ENCODE data around the gene CCDC141.
A peak's percentile ranks its signal among the peaks of the same experiment; 100 is the strongest.
"Not testable (repeated sequence)": the region's sequence is repeated elsewhere in the genome, so short reads cannot be mapped to it uniquely, and the experiment has no call there.

The CCDC141 gene

DNA sequence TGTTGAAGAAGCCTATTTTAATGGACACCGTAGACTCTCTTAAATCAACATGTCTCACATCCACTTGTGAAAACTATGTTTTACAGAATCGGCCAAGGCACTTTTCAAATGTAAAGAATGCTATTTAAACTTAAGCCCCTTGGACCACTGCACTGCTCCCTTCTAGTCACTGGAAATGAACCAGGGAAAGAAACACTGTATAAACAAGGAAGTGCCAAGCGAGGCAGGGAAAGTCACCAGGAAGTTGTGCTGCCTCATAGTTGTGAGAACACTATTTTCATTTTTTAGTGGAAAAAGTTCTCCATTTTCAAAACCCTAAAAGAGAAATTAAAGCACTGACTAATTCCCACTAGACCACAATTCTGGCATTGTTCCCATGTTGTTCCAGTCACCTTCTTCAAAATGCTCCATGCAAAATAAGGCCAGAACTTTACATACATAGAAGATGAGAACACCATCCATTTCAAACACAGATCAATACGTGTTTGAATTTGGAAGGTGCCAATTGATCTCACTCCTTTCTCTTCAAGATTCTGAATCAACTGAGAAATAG lies 13.5 kb downstream of the CCDC141 start:
- DNase-seq (ENCODE audit: low read depth) = no peak

DNA sequence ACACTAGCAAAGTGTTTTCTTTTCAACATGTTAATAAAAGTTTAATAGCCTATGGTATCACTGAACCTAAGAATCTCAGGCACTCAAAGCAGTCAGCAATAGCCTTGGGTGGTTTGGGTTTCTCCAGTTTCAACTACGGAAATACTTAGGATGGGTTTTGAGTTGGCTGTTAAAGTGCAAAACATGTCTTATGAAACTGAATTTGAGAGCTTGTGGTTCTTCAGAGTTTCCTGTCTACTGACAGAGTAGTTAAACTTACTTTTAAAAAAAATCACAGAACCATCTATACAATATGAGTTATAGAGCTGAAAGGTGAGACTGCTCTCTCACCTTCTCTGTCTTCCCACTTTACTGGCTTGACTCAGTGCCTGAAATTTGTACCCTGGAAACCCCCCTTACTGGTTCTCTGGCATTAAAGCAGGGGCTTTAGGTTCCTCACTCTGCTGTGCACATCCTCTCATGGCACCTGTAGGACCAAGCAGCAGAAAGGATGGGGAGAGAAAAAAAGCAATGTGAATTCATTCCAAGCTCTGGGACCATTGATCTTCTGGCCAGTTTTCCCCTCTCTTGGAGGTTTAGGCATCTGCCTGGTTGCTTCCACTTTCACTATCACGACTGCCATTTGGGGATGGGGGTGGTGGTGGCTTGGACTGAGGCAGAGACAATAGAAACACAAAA lies 18.1 kb downstream of the CCDC141 start:
- DNase-seq (ENCODE audit: low read depth) = peak; percentile 2

DNA sequence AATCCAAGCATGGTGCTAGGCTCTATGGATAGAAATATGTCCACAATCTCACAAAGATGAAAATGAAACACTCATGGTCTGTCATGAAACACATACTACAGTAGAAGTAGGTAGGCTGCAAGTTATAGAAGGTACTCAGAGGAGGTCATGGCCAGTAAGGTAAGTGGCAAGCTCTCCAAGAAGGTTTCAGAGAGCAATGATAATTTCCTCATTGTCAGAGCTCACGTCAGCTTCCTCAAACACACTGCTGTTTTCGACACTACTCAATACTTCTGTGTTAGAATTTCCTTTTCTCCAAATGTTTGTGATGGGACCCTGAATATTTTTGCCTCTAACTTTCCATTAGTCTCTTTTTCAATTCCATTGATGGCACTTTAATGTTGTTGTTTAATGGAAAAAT lies 25.5 kb downstream of the CCDC141 start:
- DNase-seq (ENCODE audit: low read depth) = no peak

DNA sequence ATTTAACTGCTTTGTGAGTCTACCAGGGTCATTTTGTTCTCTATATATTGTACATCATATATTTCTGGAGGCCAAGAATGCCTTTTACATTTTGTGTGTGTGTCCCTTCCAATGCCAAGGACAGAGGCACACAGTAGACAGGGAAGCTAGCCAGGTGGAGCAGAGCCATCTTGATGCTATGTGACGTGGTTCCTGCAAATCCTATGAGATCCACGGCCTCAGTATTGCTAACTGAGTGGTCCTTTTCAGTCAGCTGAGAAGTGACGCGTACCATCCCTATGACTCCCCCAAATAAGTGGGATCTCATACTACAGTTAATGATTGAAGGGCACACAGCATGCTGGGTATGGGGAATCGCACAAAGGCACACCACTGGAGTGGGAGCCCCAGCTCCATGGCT lies 27.3 kb downstream of the CCDC141 start:
- no peak for DNase-seq (ENCODE audit: low read depth)

DNA sequence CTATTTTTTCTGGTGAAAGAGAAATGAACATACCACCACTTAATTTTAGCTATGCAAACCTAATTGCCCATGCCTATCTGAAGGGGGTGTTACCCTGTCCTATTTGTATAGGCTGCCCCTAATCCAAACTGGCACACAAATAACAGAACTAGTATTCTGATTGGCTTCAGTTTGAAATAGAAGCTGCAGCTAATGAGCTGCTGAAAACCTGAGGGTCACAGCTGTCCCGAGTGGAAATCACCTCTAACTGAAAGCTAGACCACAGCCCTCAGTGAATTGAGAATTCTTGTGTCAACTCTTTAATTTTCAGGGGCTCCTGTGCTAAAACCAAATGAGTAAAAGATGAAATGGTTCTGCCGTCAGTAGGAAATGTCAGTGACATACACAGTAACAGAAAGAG lies 28.7 kb downstream of the CCDC141 start:
- DNase-seq (ENCODE audit: low read depth) = no peak

DNA sequence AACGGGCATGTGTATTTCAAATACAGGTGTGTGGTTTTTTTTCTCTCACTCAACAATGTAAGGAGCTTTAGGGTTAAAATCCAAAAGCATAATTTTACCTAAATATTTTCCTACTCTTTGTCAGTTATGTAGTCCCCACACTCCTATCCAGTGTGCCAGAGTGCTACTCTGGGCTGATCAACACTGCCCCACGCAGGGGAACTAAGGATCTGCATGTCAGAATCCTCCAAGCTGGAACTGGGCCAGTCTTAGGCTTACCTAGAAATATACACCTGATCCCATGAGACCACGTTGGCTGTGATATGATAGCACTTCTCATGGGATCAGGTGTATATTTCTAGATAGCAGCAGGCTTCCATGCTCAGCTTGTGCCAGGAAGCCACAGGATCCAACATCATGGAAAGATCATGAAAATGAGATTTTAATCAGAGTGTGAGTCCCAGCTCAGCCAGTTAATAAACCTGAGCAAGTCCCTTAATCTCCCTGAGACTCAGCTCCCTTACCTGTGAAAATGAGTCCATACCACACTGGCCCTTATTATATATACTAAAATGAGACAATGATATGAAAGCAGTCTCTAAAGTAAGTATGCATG lies 29.7 kb downstream of the CCDC141 start:
- no peak for DNase-seq (ENCODE audit: low read depth)

DNA sequence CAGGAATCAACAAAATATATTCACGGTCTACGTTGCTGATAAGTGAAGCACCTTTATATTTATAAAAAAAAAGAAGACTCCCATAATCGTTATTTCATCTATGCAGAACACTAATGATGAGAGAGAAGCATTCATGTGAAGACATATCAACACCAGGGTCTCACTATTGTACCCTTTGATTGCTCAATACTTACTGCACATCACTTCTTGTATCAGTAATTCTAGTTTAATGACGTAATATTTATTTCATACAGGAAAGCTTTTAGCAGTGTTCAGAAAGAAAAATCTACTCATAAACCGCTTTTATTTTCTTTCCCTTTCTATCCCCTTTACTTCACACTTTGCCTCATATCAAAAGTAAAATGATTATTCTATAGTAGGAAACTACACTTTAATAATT lies 30.7 kb downstream of the CCDC141 start:
- no peak for DNase-seq (ENCODE audit: low read depth)

DNA sequence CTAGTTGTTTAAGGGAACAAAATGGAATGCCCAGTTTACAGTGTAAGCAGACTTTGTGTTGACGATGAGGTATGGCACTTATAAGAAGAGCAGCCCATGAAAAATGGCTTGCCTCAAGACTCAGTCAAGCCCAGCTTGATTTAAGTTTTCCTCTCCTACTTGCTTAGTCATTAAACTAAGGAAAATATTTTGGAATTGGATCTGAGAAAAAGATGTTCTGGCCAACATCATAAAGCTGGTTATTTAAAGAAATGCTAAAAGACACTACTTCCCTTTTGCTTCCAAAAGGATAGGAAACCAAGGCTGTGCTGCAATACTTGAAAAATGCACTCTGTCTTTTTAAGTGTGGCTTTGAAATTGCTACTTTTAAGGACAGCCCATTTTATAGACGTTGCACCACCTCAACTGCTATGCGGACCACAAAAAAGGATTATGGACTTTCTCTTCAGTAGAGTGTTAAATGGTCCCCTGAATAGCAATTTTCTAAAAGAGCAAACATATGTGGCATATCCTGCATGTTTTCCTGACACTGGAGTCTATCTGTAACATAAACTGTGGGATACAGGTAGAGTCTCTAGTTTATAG lies 32.1 kb downstream of the CCDC141 start:
- DNase-seq (ENCODE audit: low read depth) = no peak

DNA sequence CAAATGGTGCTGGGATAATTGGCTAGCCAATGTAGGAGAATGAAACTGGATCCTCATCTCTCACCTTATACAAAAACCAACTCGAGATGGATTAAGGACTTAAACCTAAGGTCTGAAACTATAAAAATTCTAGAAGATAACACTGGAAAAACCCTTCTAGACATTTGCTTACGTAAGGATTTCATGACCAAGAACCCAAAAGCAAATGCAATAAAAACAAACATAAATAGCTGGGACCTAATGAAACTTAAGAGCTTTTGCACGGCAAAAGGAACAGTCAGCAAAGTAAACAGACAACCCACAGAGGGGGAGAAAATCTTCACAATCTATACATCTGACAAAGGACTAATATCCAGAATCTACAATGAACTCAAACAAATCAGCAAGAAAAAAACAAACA lies 35.7 kb downstream of the CCDC141 start:
- not testable (repeated sequence) for DNase-seq (ENCODE audit: low read depth)

DNA sequence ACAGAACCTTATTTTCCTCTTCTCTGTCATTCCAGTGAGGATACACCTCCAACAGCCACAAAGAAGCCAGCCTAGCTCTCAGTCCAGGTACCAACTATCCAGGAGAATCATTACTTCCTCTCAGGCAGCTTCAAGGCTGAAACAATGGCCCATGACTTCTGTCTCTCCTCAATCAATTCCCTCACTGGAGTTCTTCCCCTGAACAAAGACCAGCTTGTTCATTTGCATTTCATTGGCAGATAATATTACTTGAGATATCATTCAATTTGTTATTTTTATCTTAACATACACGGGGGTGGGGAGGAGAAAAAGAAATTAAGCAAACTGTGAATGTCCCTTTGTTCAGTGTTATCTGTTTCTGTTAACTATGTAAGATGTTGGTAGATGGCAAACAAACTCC lies 44.0 kb downstream of the CCDC141 start:
- DNase-seq (ENCODE audit: low read depth) = no peak

DNA sequence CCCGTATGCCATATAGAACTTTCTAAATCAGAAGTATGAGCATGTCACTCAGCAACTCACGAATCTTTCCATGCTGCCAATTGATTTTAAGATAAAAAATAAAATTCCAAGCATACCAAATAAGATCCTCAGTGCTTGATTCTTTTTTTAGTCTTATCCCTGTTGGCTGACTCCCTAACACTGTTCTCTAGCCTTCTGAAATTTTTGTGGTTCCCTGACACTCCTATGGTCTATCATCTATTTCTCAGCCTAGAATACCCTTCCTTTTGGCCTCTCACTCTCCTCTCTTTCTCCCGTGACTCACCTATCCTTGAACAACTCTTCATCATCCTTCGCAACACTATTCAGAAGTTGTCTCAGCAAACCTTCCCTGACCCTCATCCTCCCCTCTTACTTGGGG lies 50.5 kb downstream of the CCDC141 start:
- DNase-seq (ENCODE audit: low read depth) = no peak

DNA sequence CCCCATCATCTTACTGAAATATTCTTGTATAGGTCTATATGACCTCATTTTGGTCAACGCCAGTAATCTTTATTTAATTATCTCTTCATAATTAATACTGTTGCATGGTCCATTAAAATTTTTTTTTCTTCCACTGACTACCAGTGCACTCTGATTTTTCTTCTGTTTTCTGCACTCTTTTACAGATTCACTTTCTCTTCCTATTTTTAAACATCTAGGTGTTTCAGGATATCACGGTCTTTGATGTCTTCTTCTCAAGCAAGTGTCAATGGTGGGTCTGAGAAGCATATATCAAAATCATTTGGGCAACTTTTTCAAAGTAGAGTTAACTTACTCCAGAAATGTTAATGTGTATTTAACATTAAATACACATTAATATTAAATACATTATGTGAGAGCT lies 51.4 kb downstream of the CCDC141 start:
- DNase-seq (ENCODE audit: low read depth) = no peak

DNA sequence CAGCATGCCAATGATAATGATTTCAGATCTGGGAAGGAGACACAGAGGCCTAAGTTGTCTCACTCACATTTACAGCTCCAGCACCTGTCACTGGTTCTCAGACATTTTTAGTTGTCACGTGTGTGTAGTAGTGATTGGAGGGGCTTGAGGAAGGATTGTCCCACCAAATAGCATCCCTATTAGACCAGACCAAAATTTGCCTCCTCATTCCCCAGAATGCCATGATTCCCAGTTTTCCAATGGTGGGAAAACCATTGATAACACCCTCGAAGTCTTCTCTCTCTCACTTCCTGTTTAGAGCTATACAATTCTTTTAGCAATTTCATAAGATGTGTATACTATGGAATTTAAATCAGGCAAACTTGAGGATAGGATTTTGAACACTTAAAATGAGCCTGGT lies 52.5 kb downstream of the CCDC141 start:
- DNase-seq (ENCODE audit: low read depth) = no peak

DNA sequence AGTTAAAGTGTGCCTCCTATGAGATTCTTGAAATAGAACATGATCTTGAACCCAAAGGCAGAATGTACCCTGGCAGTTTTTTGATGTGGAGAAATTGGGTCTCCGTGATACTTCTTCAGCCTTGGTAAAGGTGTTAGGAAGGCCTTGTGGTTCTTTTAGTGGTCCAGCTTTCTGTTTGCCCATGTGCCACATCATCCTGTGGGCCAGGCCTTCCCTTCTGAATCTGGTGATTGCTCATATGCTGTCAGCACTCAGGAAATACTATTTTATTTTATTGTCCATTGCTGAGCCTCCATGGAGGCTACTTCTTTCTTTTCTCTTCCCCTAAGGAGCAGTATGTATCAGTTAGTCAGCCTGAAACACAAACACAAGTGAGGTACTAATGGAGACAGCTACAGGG lies 52.9 kb downstream of the CCDC141 start:
- DNase-seq (ENCODE audit: low read depth) = no peak

DNA sequence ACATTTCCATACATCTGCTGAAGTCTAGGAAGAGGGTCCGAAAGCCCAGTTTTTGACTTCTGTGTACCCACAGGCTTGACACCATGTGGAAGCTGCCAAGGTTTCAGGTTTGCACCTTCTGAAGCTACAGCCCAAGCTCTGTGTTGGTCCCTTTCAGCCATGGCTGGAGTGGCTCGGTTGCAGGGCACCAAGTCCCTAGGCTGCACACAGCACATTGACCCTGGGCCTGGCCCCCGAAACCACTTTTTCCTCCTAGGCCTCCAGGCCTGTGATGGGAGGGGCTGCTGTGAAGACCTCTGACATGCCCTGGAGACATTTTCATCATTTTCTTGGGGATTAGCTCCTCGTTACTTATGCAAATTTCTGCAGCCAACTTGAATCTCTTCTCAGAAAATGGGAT lies 55.7 kb downstream of the CCDC141 start:
- no peak for DNase-seq (ENCODE audit: low read depth)

DNA sequence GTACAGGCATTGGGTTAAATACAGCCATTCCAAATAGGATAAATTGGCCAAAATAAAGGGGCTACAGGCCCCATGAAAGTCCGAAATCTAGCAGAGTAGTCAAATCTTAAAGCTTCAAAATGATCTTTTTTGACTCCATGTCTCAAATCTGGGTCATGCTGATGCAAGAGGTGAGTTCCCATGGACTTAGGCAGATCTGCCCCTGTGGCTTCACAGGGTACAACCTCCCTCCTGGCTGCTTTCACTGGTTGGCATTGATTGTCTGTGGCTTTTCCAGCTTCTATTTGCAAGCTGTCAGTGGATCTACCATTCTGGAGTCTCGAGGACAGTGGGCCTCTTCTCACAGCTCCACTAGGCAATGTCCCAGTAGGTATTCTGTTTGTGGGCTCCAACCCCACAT lies 56.1 kb downstream of the CCDC141 start:
- no peak for DNase-seq (ENCODE audit: low read depth)

DNA sequence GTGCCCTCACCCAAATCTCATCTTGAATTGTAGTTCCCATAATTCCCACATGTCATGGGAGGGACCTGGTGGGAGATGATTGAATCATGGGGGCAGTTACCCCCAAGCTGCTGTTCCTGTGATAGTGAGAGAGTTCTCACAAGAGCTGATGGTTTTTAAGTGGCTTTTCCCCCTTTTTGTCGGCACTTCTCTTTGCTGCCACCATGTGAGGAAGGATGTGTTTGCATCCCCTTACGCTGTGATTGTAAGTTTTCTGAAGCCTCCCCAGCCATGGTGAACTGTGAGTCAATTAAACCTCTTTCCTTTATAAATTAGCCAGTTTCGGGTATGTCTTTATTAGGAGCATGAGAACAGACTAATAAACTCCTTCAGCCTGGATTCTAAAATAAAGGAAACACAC lies 57.2 kb downstream of the CCDC141 start:
- not testable (repeated sequence) for DNase-seq (ENCODE audit: low read depth)

DNA sequence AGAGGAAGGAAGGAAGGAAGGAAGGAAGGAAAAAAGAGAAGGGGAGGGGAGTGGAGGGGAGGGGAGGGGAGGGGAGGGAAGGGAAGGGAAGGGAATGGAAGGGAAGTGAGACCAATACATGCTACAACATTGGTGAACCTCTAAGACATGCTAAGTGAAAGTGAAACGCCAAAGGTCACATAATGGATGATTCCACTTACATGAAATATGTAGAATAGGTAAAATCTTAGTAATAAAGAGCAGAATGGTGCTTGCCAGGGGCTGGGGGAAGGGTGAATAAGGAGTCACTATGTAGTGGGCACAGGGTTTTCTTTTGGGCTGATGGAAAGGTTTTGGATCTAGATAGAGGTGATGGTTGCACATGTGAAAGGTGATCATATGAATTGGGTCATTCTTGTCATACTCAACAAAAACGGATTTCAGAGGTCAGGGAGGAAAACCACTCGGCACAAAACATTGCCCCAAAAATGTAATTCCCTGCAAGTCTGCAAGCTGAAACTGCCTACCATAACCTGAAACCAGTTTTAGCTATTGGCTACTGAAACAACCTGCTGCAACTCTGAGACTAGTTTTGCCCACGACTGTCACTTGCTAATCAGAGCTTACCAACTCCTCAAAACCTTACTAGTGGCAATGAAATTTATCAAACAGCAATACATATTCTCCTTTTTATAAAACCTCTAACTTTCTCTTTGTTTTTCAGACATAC lies 59.2 kb downstream of the CCDC141 start:
- no peak for DNase-seq (ENCODE audit: low read depth)

DNA sequence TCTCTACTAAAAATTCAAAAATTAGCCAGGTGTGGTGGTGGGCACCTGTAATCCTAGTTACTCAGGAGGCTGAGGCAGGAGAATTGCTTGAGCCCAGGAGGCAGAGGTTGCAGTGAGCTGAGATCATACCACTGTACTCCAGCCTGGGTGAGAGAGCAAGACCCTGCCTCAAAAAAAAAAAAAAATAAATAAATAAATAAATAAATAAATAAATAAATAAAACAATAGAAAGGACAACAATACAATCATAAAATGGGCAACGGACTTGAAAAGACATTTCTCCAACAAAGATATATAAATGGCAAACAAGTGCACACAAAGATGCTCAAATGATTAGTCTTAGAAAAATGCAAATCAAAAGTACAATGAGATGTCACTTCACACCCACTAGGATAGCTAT lies 60.5 kb downstream of the CCDC141 start:
- not testable (repeated sequence) for DNase-seq (ENCODE audit: low read depth)

DNA sequence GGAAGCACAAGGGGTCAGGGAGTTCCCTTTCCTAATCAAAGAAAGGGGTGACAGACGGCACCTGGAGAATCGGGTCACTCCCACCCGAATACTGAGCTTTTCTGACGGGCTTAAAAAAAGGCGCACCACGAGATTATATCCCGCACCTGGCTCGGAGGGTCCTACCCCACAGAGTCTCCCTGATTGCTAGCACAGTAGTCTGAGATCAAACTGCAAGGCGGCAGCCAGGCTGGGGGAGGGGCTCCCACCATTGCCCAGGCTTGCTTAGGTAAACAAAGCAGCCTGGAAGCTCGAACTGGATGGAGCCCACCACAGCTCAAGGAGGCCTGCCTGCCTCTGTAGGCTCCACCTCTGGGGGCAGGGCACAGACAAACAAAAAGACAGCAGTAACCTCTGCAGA lies 67.3 kb downstream of the CCDC141 start:
- DNase-seq (ENCODE audit: low read depth) = not testable (repeated sequence)

DNA sequence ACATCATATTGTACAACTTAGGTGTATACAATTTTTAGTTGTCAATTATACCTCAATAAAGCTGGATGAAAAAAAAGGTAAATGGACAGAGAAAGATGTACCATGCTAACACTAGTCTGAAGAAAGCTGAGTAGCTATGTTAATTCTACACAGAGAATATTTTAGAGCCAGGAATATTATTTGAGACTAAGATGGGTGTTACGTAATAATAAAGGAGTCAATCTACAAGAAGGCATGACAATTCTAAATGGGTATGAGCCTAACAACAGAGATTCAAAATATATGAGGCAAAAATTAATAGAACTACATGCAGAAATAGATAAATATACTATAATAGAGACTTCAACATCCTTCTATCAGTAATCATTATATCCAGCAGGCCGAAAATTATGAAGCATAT lies 69.1 kb downstream of the CCDC141 start:
- DNase-seq (ENCODE audit: low read depth) = no peak

DNA sequence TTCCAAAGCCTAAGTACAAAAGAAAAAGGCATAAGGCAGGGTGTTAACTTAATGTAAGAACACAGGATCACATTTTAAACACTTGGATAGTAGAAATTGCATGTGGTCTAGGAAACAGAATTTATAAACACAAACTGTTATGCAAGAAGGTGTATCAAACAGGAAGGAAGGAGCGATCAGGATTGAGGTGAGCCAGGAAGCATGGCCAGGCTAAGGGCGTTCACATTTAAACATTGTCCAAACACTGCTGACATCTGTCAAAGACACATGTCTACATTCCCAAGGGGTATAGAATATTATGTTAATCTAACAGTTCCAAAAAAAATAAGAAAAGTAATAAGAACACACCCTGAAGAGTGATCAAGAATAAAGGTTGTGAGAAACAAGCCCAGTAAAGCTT lies 71.3 kb downstream of the CCDC141 start:
- DNase-seq (ENCODE audit: low read depth) = no peak

DNA sequence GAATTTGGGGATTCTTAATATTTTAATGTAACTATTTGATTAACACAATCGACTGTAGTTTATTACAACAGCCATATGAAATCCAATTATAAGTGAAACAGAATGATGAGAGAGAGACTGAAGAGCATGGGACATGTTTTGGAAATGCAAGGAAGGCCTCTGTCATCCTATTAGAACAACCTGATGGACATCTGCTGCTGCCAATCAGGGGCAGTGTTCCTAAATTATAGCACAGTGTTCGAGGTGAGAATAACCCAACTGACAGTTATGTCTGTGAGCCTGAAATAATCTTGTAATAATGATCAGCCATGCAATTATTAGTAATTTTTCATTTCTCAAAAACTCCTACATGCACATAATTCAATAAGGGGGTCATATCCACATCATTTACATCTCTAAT lies 73.6 kb downstream of the CCDC141 start:
- DNase-seq (ENCODE audit: low read depth) = no peak

All from fibroblast of the conjunctiva (primary cell).